SK-N-SH (cell line): ENCODE data around the gene DAGLA. TPM values are rescaled to one million over a fixed set of nuclear protein-coding genes. Genes with fewer than 3 reads are reported as not detected.

Experiments used
- CTCF ChIA-PET: fragments of 300-600, 350-600 bp; formaldehyde crosslinking; extraction: SDS; loops from one replicate; lab custom pipeline; 2021; lab: Yijun Ruan, JAX
- POLR2A ChIA-PET: fragments of 350-600 bp; sonication (Branson Sonifier 250); formaldehyde crosslinking; extraction: SDS; loops from one replicate; lab custom pipeline; 2020; ENCODE audit warnings: antibody characterized with exemption, inconsistent platforms; lab: Yijun Ruan, JAX
- DNase-seq: peaks from one replicate; pipeline ENCODE4 v3.0.0; 2012
- H2AFZ ChIP-seq: fragments of 200-600 bp; sonication (generic); 2 replicates; pipeline ENCODE4 v1.8.1; 2016; ENCODE audit warnings: antibody characterized with exemption, mild to moderate bottlenecking, low read depth
- H3F3A ChIP-seq: fragments of 200-600 bp; sonication (generic); replicated peaks from 2 replicates; pipeline ENCODE3; 2016; ENCODE audit warnings: antibody characterized with exemption, mild to moderate bottlenecking; ENCODE audit not compliant: insufficient read depth
- H3K27ac ChIP-seq, 2 experiments: fragments of 200-500 bp in 1 of 2; fragments of 200-600 bp in 1 of 2; sonication (Bioruptor generic) in 1 of 2; sonication (generic), shearing (Covaris generic) in 1 of 2; 2 replicates each; pipeline versions ENCODE4 v1.5.1 to v1.6.1; 2014 to 2016; ENCODE audit warnings: low read depth in 2 of 2, inconsistent platforms in 1 of 2, low read length in 1 of 2, mild to moderate bottlenecking in 1 of 2, mixed read lengths in 1 of 2
- H3K27me3 ChIP-seq: fragments of 200-600 bp; sonication (generic), shearing (Covaris generic); 2 replicates; pipeline ENCODE4 v1.6.1; 2016; ENCODE audit warnings: mixed run types; ENCODE audit not compliant: insufficient read depth
- H3K36me3 ChIP-seq, 2 experiments: fragments of 200-500 bp in 1 of 2; fragments of 200-600 bp in 1 of 2; sonication (Bioruptor generic) in 1 of 2; sonication (generic) in 1 of 2; replicated peaks in 1 of 2; 2 replicates each; pipeline versions ENCODE3 to v1.5.1; 2014 to 2016; ENCODE audit warnings: low read length in 1 of 2, mild to moderate bottlenecking in 1 of 2; ENCODE audit not compliant: insufficient read depth in 2 of 2, control insufficient read depth in 1 of 2
- H3K4me1 ChIP-seq, 2 experiments: fragments of 200-500 bp in 1 of 2; fragments of 200-600 bp in 1 of 2; sonication (Bioruptor generic) in 1 of 2; sonication (generic), shearing (Covaris generic) in 1 of 2; 2 replicates each; pipeline versions ENCODE4 v1.5.1 to v1.6.1; 2014 to 2016; ENCODE audit warnings: low read depth in 1 of 2, low read length in 1 of 2, mixed run types in 1 of 2; ENCODE audit not compliant: insufficient read depth in 2 of 2, control insufficient read depth in 1 of 2
- H3K4me2 ChIP-seq: fragments of 200-600 bp; sonication (generic), shearing (Covaris generic); 2 replicates; pipeline ENCODE4 v1.6.1; 2017; ENCODE audit warnings: mixed run types
- H3K4me3 ChIP-seq, 2 experiments: fragments of 200-500 bp in 1 of 2; fragments of 200-600 bp in 1 of 2; sonication (Bioruptor generic) in 1 of 2; sonication (generic), shearing (Covaris generic) in 1 of 2; 2 replicates each; pipeline versions ENCODE4 v1.5.1 to v1.8.1; 2014 to 2016; ENCODE audit warnings: low read depth in 2 of 2, inconsistent platforms in 1 of 2, low read length in 1 of 2, mild to moderate bottlenecking in 1 of 2, mixed read lengths in 1 of 2, moderate library complexity in 1 of 2
- H3K79me2 ChIP-seq: fragments of 200-600 bp; sonication (generic); 2 replicates; pipeline ENCODE4 v1.8.1; 2017; ENCODE audit warnings: mild to moderate bottlenecking; ENCODE audit not compliant: insufficient read depth
- H3K9ac ChIP-seq: fragments of 200-600 bp; sonication (generic); 2 replicates; pipeline ENCODE4 v1.6.1; 2017; ENCODE audit warnings: mixed run types
- H3K9me2 ChIP-seq: fragments of 200-600 bp; sonication (generic); 2 replicates; pipeline ENCODE4 v1.6.1; 2017; ENCODE audit warnings: mixed run types
- H3K9me3 ChIP-seq: fragments of 200-600 bp; sonication (generic); 2 replicates; pipeline ENCODE4 v1.6.1; 2017; ENCODE audit warnings: mixed run types, mild to moderate bottlenecking, moderate library complexity
- H4K20me1 ChIP-seq: fragments of 200-600 bp; sonication (generic); 2 replicates; pipeline ENCODE4 v1.6.1; 2017; ENCODE audit warnings: mild to moderate bottlenecking, mixed run types; ENCODE audit not compliant: insufficient read depth
- CHD2 ChIP-seq: fragments of 150-350 bp; IDR thresholded peaks from 2 replicates; pipeline ENCODE4 v1.6.1; 2018; ENCODE audit warnings: low read length; ENCODE audit not compliant: partially characterized antibody
- CTCF ChIP-seq: fragments of 200-600 bp; sonication (generic); IDR thresholded peaks from 2 replicates; pipeline ENCODE4 v1.6.1; 2017; ENCODE audit warnings: antibody characterized with exemption, mild to moderate bottlenecking, moderate library complexity
- EP300 ChIP-seq, 2 experiments: IDR thresholded peaks; 2 replicates each; pipeline versions ENCODE4 v1.4.0 to v1.6.1; 2012; ENCODE audit warnings: borderline replicate concordance in 1 of 2, low read depth in 1 of 2, low read length in 1 of 2
- EZH2phosphoT487 ChIP-seq: fragments of 200-600 bp; sonication (generic); IDR thresholded peaks from 2 replicates; pipeline ENCODE4 v1.6.1; 2017; ENCODE audit warnings: low read depth, mixed run types, mild to moderate bottlenecking, antibody characterized with exemption, moderate library complexity, borderline replicate concordance
- FOXM1 ChIP-seq: IDR thresholded peaks from 2 replicates; pipeline ENCODE4 v1.4.0; 2012; ENCODE audit warnings: low read depth, mild to moderate bottlenecking
- GABPA ChIP-seq: IDR thresholded peaks from 2 replicates; pipeline ENCODE4 v1.4.0; 2012; ENCODE audit warnings: low read depth, mild to moderate bottlenecking
- GATA2 ChIP-seq: sonication (generic); formaldehyde crosslinking; IDR thresholded peaks from 2 replicates; pipeline ENCODE4 v1.5.0; 2020; ENCODE audit warnings: mild to moderate bottlenecking, missing genetic modification reagents
- MAX ChIP-seq: IDR thresholded peaks from 2 replicates; pipeline ENCODE4 v1.4.0; 2012; ENCODE audit warnings: low read depth
- MEF2A ChIP-seq: IDR thresholded peaks from 2 replicates; pipeline ENCODE4 v1.4.0; 2012; ENCODE audit warnings: low read depth, borderline replicate concordance
- MXI1 ChIP-seq: IDR thresholded peaks from 2 replicates; pipeline ENCODE4 v1.6.1; 2012; ENCODE audit warnings: mild to moderate bottlenecking, low read depth, low read length, improper control_type of control experiment
- NRF1 ChIP-seq: IDR thresholded peaks from 2 replicates; pipeline ENCODE4 v1.6.1; 2012; ENCODE audit warnings: low read depth, mild to moderate bottlenecking, low read length
- SMC3 ChIP-seq: IDR thresholded peaks from 2 replicates; pipeline ENCODE4 v1.6.1; 2012; ENCODE audit warnings: low read depth, low read length, improper control_type of control experiment
- USF1 ChIP-seq: IDR thresholded peaks from 2 replicates; pipeline ENCODE4 v1.4.0; 2012; ENCODE audit warnings: low read depth, borderline replicate concordance
- WGBS: methylation state at CpG from one replicate; pipeline ENCODE4 v1.1.6; 2017; ENCODE audit warnings: low lambda C conversion rate; 5-methylcytosine and 5-hydroxymethylcytosine counted together
- polyA plus RNA-seq, 3 experiments: library from polyadenylated mRNA; depleted of rRNA; stranded (reverse); fragments of >200 nt; gene quantifications; 2 replicates each; pipeline ENCODE4 v1.2.3, GENCODE V29; 2012
- TF ChIP-seq, protein P1 (sequence below): IDR thresholded peaks from 2 replicates; pipeline ENCODE4 v1.6.1; 2012; ENCODE audit warnings: mild to moderate bottlenecking, low read depth, low read length, moderate library complexity

Gene DAGLA
- polyA plus RNA-seq, 1 of the 3 experiments (the other 2 are of a cell fraction) = 3.3 TPM

DNA sequence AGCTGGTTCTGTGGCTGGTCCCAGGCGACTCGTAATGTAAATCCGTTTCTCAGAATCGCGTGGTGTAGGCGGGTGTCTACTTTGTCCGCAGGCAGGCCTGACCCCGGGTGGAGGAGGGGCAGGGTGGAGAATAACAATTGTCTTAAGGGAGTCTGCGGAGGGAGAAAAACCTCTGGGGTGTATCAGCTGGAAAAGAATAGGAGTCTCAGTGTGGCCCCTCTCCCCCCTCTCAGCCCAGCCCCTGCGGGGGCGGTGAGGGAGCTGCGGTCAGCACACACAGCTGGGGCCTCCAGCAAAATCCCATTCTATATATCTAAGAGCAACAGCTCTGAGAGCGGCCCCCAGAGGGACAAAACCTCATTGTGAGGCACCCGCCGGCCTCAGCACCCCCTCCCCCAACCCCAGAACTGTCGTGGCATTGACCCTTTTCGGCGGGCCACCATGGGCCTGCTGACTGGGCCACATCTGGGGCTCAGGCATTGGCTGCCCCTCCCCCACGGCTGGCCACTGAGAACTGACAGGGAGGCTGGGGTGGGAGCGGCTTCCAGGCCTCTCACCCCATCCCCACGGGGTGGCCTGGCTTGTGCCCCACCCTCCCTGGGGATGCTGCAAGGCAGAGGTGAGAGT lies 69.5 kb downstream of the DAGLA start:
- no peaks in the 10 kb centered on the region for H3K27me3 ChIP-seq
- H3K4me2 ChIP-seq = no peak overlapping the region
- no peak overlapping the region for H3K27ac ChIP-seq
- H3K4me3 ChIP-seq = no peak overlapping the region
- H3K9me2 ChIP-seq = no peaks in the 10 kb centered on the region
- H3K9ac ChIP-seq = no peak overlapping the region
- DNase-seq = no peak
- no peaks in the 10 kb centered on the region for H3K36me3 ChIP-seq
- no peaks in the 10 kb centered on the region for H4K20me1 ChIP-seq
- ChIA-PET POLR2A (no interaction called here), CTCF (interaction anchor here (0.9 to 9.1 kb wide), 10 partner anchors 12 to 358 kb away, joined by 3 to 285 read pairs (median 28); partner anchors contain the start of genes FEN1 and TMEM258)
- peaks cover 0 to 18% of the 10 kb centered on the region in 2 experiments; a peak in 1 of 4 replicates for H3K4me1 ChIP-seq
- TF ChIP-seq GABPA (no peak), EP300 (IDR thresholded peaks at IDR 0.05; ENCODE audit: borderline replicate concordance in 1 of 2, low read depth in 1 of 2, low read length in 1 of 2) (no peak), GATA2 (CRISPR knock-in tag) (no peak), USF1 (no peak), MXI1 (no peak), FOXM1 (no peak), SMC3 (no peak), MEF2A (no peak), MAX (no peak), CHD2 (no peak), EZH2phosphoT487 (no peak), CTCF (no peak), NRF1 (no peak)
- TF ChIP-seq, protein P1, sequence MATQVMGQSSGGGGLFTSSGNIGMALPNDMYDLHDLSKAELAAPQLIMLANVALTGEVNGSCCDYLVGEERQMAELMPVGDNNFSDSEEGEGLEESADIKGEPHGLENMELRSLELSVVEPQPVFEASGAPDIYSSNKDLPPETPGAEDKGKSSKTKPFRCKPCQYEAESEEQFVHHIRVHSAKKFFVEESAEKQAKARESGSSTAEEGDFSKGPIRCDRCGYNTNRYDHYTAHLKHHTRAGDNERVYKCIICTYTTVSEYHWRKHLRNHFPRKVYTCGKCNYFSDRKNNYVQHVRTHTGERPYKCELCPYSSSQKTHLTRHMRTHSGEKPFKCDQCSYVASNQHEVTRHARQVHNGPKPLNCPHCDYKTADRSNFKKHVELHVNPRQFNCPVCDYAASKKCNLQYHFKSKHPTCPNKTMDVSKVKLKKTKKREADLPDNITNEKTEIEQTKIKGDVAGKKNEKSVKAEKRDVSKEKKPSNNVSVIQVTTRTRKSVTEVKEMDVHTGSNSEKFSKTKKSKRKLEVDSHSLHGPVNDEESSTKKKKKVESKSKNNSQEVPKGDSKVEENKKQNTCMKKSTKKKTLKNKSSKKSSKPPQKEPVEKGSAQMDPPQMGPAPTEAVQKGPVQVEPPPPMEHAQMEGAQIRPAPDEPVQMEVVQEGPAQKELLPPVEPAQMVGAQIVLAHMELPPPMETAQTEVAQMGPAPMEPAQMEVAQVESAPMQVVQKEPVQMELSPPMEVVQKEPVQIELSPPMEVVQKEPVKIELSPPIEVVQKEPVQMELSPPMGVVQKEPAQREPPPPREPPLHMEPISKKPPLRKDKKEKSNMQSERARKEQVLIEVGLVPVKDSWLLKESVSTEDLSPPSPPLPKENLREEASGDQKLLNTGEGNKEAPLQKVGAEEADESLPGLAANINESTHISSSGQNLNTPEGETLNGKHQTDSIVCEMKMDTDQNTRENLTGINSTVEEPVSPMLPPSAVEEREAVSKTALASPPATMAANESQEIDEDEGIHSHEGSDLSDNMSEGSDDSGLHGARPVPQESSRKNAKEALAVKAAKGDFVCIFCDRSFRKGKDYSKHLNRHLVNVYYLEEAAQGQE = no peak
- WGBS = 81% methylated on average over 17 of the region's 21 CpGs
- no peaks in the 10 kb centered on the region for H3K9me3 ChIP-seq
- no peaks in the 10 kb centered on the region for H3K79me2 ChIP-seq
- H2AFZ ChIP-seq = no peak overlapping the region
- no peaks in the 10 kb centered on the region for H3F3A ChIP-seq
